Body of pancreas (tissue), 4 donors: ENCODE data around the gene LRRC19. TPM values are rescaled to one million over a fixed set of nuclear protein-coding genes. Genes with fewer than 3 reads are reported as not detected.

ENCODE experiments used
- ATAC-seq: fragments of 150-250 bp; one replicate; pipeline ENCODE4 v1.9.1; 2016
- DNase-seq, 4 donors: peaks; one replicate each; pipeline ENCODE4 v3.0.0-alpha.2; 2019
- H3K27ac ChIP-seq, 4 donors: fragments of 200-600 bp; sonication (generic); 1 replicate in 3 of 4; 2 replicates in 1 of 4; pipeline versions ENCODE4 v1.5.1 to v1.6.1; 2016 to 2019; ENCODE audit warnings: mild to moderate bottlenecking in 1 of 4, mixed read lengths in 1 of 4, moderate library complexity in 1 of 4
- H3K27me3 ChIP-seq, 2 donors: fragments of 200-600 bp; sonication (generic); one replicate each; pipeline ENCODE4 v1.6.0; 2016; ENCODE audit warnings: mild to moderate bottlenecking in 1 of 2
- H3K36me3 ChIP-seq, 2 donors: fragments of 200-600 bp; sonication (generic); replicated peaks in 1 of 2; 2 replicates each; pipeline ENCODE4 v1.5.1; 2016; ENCODE audit warnings: low read depth in 2 of 2; ENCODE audit not compliant: insufficient read depth in 1 of 2
- H3K4me1 ChIP-seq: fragments of 200-600 bp; sonication (generic); one replicate; pipeline ENCODE4 v1.6.0; 2016
- H3K4me3 ChIP-seq, 2 donors: fragments of 200-600 bp; sonication (generic); 1 replicate in 1 of 2; 2 replicates in 1 of 2; pipeline ENCODE4 v1.5.1; 2016 to 2019
- H3K9me3 ChIP-seq, 3 donors: fragments of 200-600 bp; sonication (generic); 1 replicate in 2 of 3; 2 replicates in 1 of 3; pipeline ENCODE4 v1.5.1; 2016
- POLR2A ChIP-seq, 3 donors: fragments of 450-650 bp; IDR thresholded peaks; one replicate each; pipeline ENCODE4 v1.6.1; 2016; ENCODE audit warnings: antibody characterized with exemption in 3 of 3, mild to moderate bottlenecking in 2 of 3
- WGBS, 2 donors: methylation state at CpG; one replicate each; pipeline ENCODE4 v1.1.5; 2017; 5-methylcytosine and 5-hydroxymethylcytosine counted together
- intact Hi-C: fragments of 100-400 bp; cut with DNase I; formaldehyde crosslinking; loops from one replicate; pipeline ENCODE4 v1.15.1; 2023
- total RNA-seq, 2 donors: library from RNA; depleted of rRNA; stranded (reverse); fragments of >200 nt; gene quantifications; one replicate each; pipeline ENCODE4 v1.1.0, GENCODE V29; 2016
- TF ChIP-seq, protein P1 (sequence below), 7 experiments: fragments of 450-650 bp in 4 of 7; fragments of 200-600 bp in 3 of 7; sonication (generic) in 3 of 7; IDR thresholded peaks; one replicate each; pipeline ENCODE4 v1.5.1; 2016 to 2019; ENCODE audit warnings: antibody characterized with exemption in 7 of 7

The LRRC19 gene
- total RNA-seq, 2 donors from 2014 or later: 0.78 TPM; not detected in 1

- H3K9me3 ChIP-seq: no peaks in the 10 kb centered on the region
- WGBS, 2 donors: 27 to 31% methylated on average over 4 of the region's 4 CpGs
- H3K27me3 ChIP-seq: no peaks in the 10 kb centered on the region
- intact Hi-C loops: loop anchor here (10.0 kb wide), 1 partner anchor 51 kb away; no protein-coding TSS in a partner anchor
- peaks cover 18% of the 10 kb centered on the region for H3K4me1 ChIP-seq
- H3K4me3 ChIP-seq: peak overlapping the region; percentile 65 to 79
- ATAC-seq (peak; percentile 14), DNase-seq (peak in 2 of 4 donors; percentile 14 to 45)
- no peaks in the 10 kb centered on the region for H3K36me3 ChIP-seq
- TF ChIP-seq, protein P1, sequence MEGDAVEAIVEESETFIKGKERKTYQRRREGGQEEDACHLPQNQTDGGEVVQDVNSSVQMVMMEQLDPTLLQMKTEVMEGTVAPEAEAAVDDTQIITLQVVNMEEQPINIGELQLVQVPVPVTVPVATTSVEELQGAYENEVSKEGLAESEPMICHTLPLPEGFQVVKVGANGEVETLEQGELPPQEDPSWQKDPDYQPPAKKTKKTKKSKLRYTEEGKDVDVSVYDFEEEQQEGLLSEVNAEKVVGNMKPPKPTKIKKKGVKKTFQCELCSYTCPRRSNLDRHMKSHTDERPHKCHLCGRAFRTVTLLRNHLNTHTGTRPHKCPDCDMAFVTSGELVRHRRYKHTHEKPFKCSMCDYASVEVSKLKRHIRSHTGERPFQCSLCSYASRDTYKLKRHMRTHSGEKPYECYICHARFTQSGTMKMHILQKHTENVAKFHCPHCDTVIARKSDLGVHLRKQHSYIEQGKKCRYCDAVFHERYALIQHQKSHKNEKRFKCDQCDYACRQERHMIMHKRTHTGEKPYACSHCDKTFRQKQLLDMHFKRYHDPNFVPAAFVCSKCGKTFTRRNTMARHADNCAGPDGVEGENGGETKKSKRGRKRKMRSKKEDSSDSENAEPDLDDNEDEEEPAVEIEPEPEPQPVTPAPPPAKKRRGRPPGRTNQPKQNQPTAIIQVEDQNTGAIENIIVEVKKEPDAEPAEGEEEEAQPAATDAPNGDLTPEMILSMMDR (IDR thresholded peaks at IDR 0.05): no peak
- TF ChIP-seq POLR2A (IDR thresholded peaks at IDR 0.05): no peak
- H3K27ac ChIP-seq: peak overlapping the region in 3 of 4 donors; percentile 73 to 90 (median 89)
Measured at GRCh38 chr9:26955222-26955903, 50.1 kb downstream of the LRRC19 start.

- DNase-seq: no peak
- Histone ChIP-seq H3K27ac (peak overlapping the region in 1 of 4 donors; percentile 33), H3K9me3 (no peaks in the 10 kb centered on the region), H3K4me3 (no peak overlapping the region), H3K4me1 (peaks cover 18% of the 10 kb centered on the region), H3K27me3 (no peaks in the 10 kb centered on the region), H3K36me3 (no peaks in the 10 kb centered on the region)
- intact Hi-C loops: loop anchor here (10.0 kb wide), 1 partner anchor 49 kb away; no protein-coding TSS in a partner anchor
- 58 to 70% methylated on average over 3 of the region's 3 CpGs for WGBS, 2 donors
- ATAC-seq: no peak
- TF ChIP-seq, protein P1 (IDR thresholded peaks at IDR 0.05): no peak
- TF ChIP-seq POLR2A (IDR thresholded peaks at IDR 0.05): no peak
Measured at GRCh38 chr9:26954050-26954508, 51.4 kb downstream of the LRRC19 start.

GRCh38 chr9:26951794-26952193 is 53.7 kb downstream of the LRRC19 start:
- intact Hi-C loops: loop anchor here (10.0 kb wide), 1 partner anchor 47 kb away; no protein-coding TSS in a partner anchor
- DNase-seq (no peak), ATAC-seq (no peak)
- Histone ChIP-seq H3K4me1 (peaks cover 16% of the 10 kb centered on the region), H3K36me3 (no peaks in the 10 kb centered on the region), H3K27me3 (no peaks in the 10 kb centered on the region), H3K9me3 (no peaks in the 10 kb centered on the region), H3K4me3 (no peak overlapping the region), H3K27ac (no peak overlapping the region)
- TF ChIP-seq, protein P1 (IDR thresholded peaks at IDR 0.05): no peak
- TF ChIP-seq POLR2A (IDR thresholded peaks at IDR 0.05): no peak
- WGBS, 2 donors: 55 to 75% methylated on average over 3 of the region's 3 CpGs

DNA sequence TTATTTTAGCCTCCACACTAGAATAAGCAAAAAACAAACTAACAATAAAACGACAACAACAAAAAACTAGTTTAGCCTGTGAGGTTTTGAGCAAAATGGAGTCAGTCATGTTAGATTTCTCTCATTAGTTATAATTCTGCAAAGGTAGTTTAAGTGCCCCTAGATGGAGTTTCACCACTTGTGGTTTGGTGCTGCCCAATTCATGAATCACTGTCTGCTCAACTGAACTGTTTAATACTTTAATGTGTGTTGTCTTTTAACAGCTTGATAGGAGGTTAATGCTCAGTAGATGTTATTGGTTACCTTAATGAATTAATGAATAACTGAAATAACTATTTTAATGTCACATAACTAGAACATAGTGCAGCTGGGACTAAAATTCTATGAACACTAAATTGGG is 55.0 kb downstream of the LRRC19 start:
- DNase-seq: no peak
- Histone ChIP-seq H3K27me3 (no peaks in the 10 kb centered on the region), H3K27ac (no peak overlapping the region), H3K4me3 (no peak overlapping the region), H3K36me3 (no peaks in the 10 kb centered on the region), H3K9me3 (no peaks in the 10 kb centered on the region), H3K4me1 (peaks cover 21% of the 10 kb centered on the region)
- 64 to 83% methylated on average over 1 of the region's 1 CpG for WGBS, 2 donors
- TF ChIP-seq POLR2A (IDR thresholded peaks at IDR 0.05): no peak
- TF ChIP-seq, protein P1 (IDR thresholded peaks at IDR 0.05): no peak
- intact Hi-C loops: loop anchor here (10.0 kb wide), 1 partner anchor 46 kb away; no protein-coding TSS in a partner anchor
- ATAC-seq: no peak
